ENCODE measurements around the gene NPTX2. TPM values are rescaled to one million over a fixed set of nuclear protein-coding genes. Genes with fewer than 3 reads are reported as not detected.

Gene NPTX2
- total RNA-seq, 6 experiments from 2014 or later: 0.23 to 3.7 (median 0.73) TPM

- Histone ChIP-seq H3K4me3 (no peak overlapping the region), H3K27ac (no peak overlapping the region), H3K4me1 (no peaks in the 10 kb centered on the region), H3K9me3 (no peaks in the 10 kb centered on the region), H3K27me3 (no peaks in the 10 kb centered on the region), H3K36me3 (no peaks in the 10 kb centered on the region)
- 62% methylated on average over 9 of the region's 9 CpGs for WGBS (ENCODE audit: insufficient coverage, low coverage, low lambda C conversion rate, missing lambda C conversion rate)
- TF ChIP-seq CTCF (IDR thresholded peaks at IDR 0.05) (no peak), POLR2A (IDR thresholded peaks at IDR 0.05) (no peak)
- no peak for ATAC-seq
- intact Hi-C loops (cut with DNase I): no loop called here
- no peak for DNase-seq
Measured at GRCh38 chr7:98630149-98630548, 13.1 kb downstream of the NPTX2 start.

- TF ChIP-seq POLR2A (IDR thresholded peaks at IDR 0.05): no peak
- no peak for TF ChIP-seq CTCF (IDR thresholded peaks at IDR 0.05)
- DNase-seq (no peak), ATAC-seq (peak in 1 of 4 donors; percentile 36)
- no peaks in the 10 kb centered on the region for H3K4me1 ChIP-seq
- H3K27ac ChIP-seq: no peak overlapping the region
- intact Hi-C loops (cut with DNase I): no loop called here
- H3K9me3 ChIP-seq: no peaks in the 10 kb centered on the region
- no peak overlapping the region for H3K4me3 ChIP-seq
- WGBS (ENCODE audit: insufficient coverage, low coverage, low lambda C conversion rate, missing lambda C conversion rate): 39% methylated on average over 2 of the region's 3 CpGs
- H3K27me3 ChIP-seq: no peaks in the 10 kb centered on the region
- H3K36me3 ChIP-seq: no peaks in the 10 kb centered on the region
Measured at GRCh38 chr7:98630770-98631169, 13.7 kb downstream of the NPTX2 start.

- intact Hi-C loops (cut with DNase I): no loop called here
- no peak for TF ChIP-seq POLR2A (IDR thresholded peaks at IDR 0.05)
- TF ChIP-seq CTCF (IDR thresholded peaks at IDR 0.05): no peak
- no peak for ATAC-seq
- no peaks in the 10 kb centered on the region for H3K4me1 ChIP-seq
- H3K27me3 ChIP-seq: no peaks in the 10 kb centered on the region
- H3K36me3 ChIP-seq: no peaks in the 10 kb centered on the region
- peaks cover 0 to 3% (median 0%) of the 10 kb centered on the region in 4 donors for H3K9me3 ChIP-seq
- H3K27ac ChIP-seq: no peak overlapping the region
- no peak overlapping the region for H3K4me3 ChIP-seq
- 53% methylated on average over 2 of the region's 2 CpGs for whole genome bisulfite sequencing (ENCODE audit: insufficient coverage, low coverage, low lambda C conversion rate, missing lambda C conversion rate)
- DNase-seq: no peak
Measured at GRCh38 chr7:98638853-98639252, 21.8 kb downstream of the NPTX2 start.

GRCh38 chr7:98640375-98640774 lies 23.3 kb downstream of the NPTX2 start:
- DNase-seq (no peak), ATAC-seq (no peak)
- H3K4me1 ChIP-seq: no peaks in the 10 kb centered on the region
- WGBS (ENCODE audit: insufficient coverage, low coverage, low lambda C conversion rate, missing lambda C conversion rate): 57% methylated on average over 3 of the region's 9 CpGs
- H3K27ac ChIP-seq: no peak overlapping the region
- peaks cover 0 to 3% (median 0%) of the 10 kb centered on the region in 4 donors for H3K9me3 ChIP-seq
- H3K4me3 ChIP-seq: no peak overlapping the region
- intact Hi-C loops (cut with DNase I): no loop called here
- TF ChIP-seq CTCF (IDR thresholded peaks at IDR 0.05): no peak
- no peak for TF ChIP-seq POLR2A (IDR thresholded peaks at IDR 0.05)
- no peaks in the 10 kb centered on the region for H3K36me3 ChIP-seq
- H3K27me3 ChIP-seq: no peaks in the 10 kb centered on the region

Data from right lobe of liver (tissue), 6 donors.